Measurements from ENCODE around the gene AGAP6. TPM values are rescaled to one million over a fixed set of nuclear protein-coding genes. Genes with fewer than 3 reads are reported as not detected.
"Not testable (repeated sequence)": the region's sequence is repeated elsewhere in the genome, so short reads cannot be mapped to it uniquely, and the experiment has no call there.

AGAP6 gene
- total RNA-seq, 1 experiment from 2014 or later, result 16.7 TPM

DNA sequence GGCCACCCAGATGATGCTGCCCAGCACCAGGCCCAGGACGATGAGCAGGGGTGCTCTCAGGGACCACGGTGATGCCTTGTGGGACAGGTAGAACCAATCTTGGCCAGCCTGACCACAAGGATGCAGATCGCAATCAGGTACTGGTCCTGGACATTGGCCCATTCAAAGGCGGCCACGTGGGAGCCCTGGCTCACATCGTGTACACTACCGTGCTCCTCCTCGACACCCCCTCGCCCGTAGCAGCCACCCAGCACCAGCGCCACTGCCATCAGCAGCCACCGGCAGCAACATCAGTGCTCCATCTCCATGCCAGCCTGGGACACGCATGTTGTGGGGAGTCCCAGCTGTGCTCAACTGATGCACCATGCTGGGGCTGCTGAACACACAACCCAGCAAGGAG lies 39.0 kb downstream of the AGAP6 start:
- intact Hi-C loops (cut with micrococcal nuclease; ENCODE audit: unreplicated experiment), result no loop called here
- Histone ChIP-seq H3K36me3 (ENCODE audit: insufficient read depth, low read length, poor library complexity, severe bottlenecking) (no peaks in the 10 kb centered on the region), H3K4me3 (ENCODE audit: low read depth, low read length, poor library complexity, severe bottlenecking) (no peak overlapping the region), H3K9me3 (ENCODE audit: low read depth, low read length, poor library complexity, severe bottlenecking) (no peaks in the 10 kb centered on the region), H3K4me1 (ENCODE audit: insufficient read depth, low read length, poor library complexity, severe bottlenecking) (no peaks in the 10 kb centered on the region), H3K27ac (ENCODE audit: low read depth, low read length, poor library complexity, severe bottlenecking) (no peak overlapping the region), H3K27me3 (replicated peaks; ENCODE audit: insufficient read depth, low read depth, low read length, poor library complexity) (peaks cover 4% of the 10 kb centered on the region)
- no peak for DNase-seq (ENCODE audit: low spot score)
- ChIA-PET POLR2A (ENCODE audit: low non-redundant PET) (no interaction called here), CTCF (no interaction called here)
- TF ChIP-seq EZH2 (IDR thresholded peaks at IDR 0.05; ENCODE audit: borderline replicate concordance, low read depth, low read length, poor library complexity, severe bottlenecking), result no peak
- no peak for TF ChIP-seq CTCF (conservative IDR thresholded peaks at IDR 0.05; ENCODE audit: low read depth, low read length)
- no TSS peak for BruUV-seq (replicated peaks)

GRCh38 chr10:50033481-50033880 lies 45.3 kb downstream of the AGAP6 start:
- Histone ChIP-seq H3K4me3 (ENCODE audit: low read depth, low read length, poor library complexity, severe bottlenecking) (no peak overlapping the region), H3K27ac (ENCODE audit: low read depth, low read length, poor library complexity, severe bottlenecking) (no peak overlapping the region), H3K36me3 (ENCODE audit: insufficient read depth, low read length, poor library complexity, severe bottlenecking) (no peaks in the 10 kb centered on the region), H3K4me1 (ENCODE audit: insufficient read depth, low read length, poor library complexity, severe bottlenecking) (no peaks in the 10 kb centered on the region), H3K27me3 (replicated peaks; ENCODE audit: insufficient read depth, low read depth, low read length, poor library complexity) (peaks cover 12% of the 10 kb centered on the region), H3K9me3 (ENCODE audit: low read depth, low read length, poor library complexity, severe bottlenecking) (no peaks in the 10 kb centered on the region)
- DNase-seq (ENCODE audit: low spot score), result no peak
- ChIA-PET CTCF (no interaction called here), POLR2A (ENCODE audit: low non-redundant PET) (no interaction called here)
- intact Hi-C loops (cut with micrococcal nuclease; ENCODE audit: unreplicated experiment), result no loop called here
- BruUV-seq (replicated peaks), result no TSS peak
- TF ChIP-seq EZH2 (IDR thresholded peaks at IDR 0.05; ENCODE audit: borderline replicate concordance, low read depth, low read length, poor library complexity, severe bottlenecking) (no peak), CTCF (conservative IDR thresholded peaks at IDR 0.05; ENCODE audit: low read depth, low read length) (no peak)

GRCh38 chr10:50035337-50035736 lies 47.1 kb downstream of the AGAP6 start:
- H3K27ac ChIP-seq (ENCODE audit: low read depth, low read length, poor library complexity, severe bottlenecking); H3K9me3 ChIP-seq (ENCODE audit: low read depth, low read length, poor library complexity, severe bottlenecking); POLR2A ChIA-PET (ENCODE audit: low non-redundant PET); BruUV-seq (replicated peaks); CTCF ChIA-PET; intact Hi-C loops (cut with micrococcal nuclease; ENCODE audit: unreplicated experiment); H3K4me3 ChIP-seq (ENCODE audit: low read depth, low read length, poor library complexity, severe bottlenecking); H3K4me1 ChIP-seq (ENCODE audit: insufficient read depth, low read length, poor library complexity, severe bottlenecking); H3K36me3 ChIP-seq (ENCODE audit: insufficient read depth, low read length, poor library complexity, severe bottlenecking); DNase-seq (ENCODE audit: low spot score): not testable (repeated sequence)
- peaks cover 12% of the 10 kb centered on the region for H3K27me3 ChIP-seq (replicated peaks; ENCODE audit: insufficient read depth, low read depth, low read length, poor library complexity)

- intact Hi-C loops (cut with micrococcal nuclease; ENCODE audit: unreplicated experiment), result no loop called here
- Histone ChIP-seq H3K9me3 (ENCODE audit: low read depth, low read length, poor library complexity, severe bottlenecking) (no peaks in the 10 kb centered on the region), H3K27ac (ENCODE audit: low read depth, low read length, poor library complexity, severe bottlenecking) (no peak overlapping the region), H3K4me1 (ENCODE audit: insufficient read depth, low read length, poor library complexity, severe bottlenecking) (no peaks in the 10 kb centered on the region), H3K4me3 (ENCODE audit: low read depth, low read length, poor library complexity, severe bottlenecking) (no peak overlapping the region), H3K36me3 (ENCODE audit: insufficient read depth, low read length, poor library complexity, severe bottlenecking) (no peaks in the 10 kb centered on the region), H3K27me3 (replicated peaks; ENCODE audit: insufficient read depth, low read depth, low read length, poor library complexity) (peaks cover 5% of the 10 kb centered on the region)
- TF ChIP-seq EZH2 (IDR thresholded peaks at IDR 0.05; ENCODE audit: borderline replicate concordance, low read depth, low read length, poor library complexity, severe bottlenecking), result no peak
- TF ChIP-seq CTCF (conservative IDR thresholded peaks at IDR 0.05; ENCODE audit: low read depth, low read length), result no peak
- no TSS peak for BruUV-seq (replicated peaks)
- ChIA-PET POLR2A (ENCODE audit: low non-redundant PET) (no interaction called here), CTCF (no interaction called here)
- DNase-seq (ENCODE audit: low spot score), result no peak
These were observed 56.9 kb downstream of the AGAP6 start for GRCh38 chr10:50044941-50045664.

DNA sequence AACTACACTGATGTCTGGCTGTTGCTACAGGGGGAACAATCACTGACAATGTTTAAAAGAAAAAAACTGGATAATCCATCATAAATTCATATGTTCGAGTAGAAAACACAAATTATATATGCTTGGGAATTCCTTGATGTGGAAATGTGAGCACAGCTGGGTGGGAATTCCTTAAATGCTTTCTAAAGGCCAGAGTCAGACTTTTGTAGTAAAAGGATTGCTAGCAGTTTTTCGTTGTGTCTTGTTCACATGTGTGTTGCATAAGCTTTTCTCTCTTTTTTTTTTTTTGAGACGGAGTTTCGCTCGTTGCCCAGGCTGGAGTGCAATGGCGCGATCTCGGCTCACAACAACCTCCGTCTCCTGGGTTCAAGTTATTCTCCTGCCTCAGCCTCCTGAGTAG lies 58.3 kb downstream of the AGAP6 start:
- H3K9me3 ChIP-seq (ENCODE audit: low read depth, low read length, poor library complexity, severe bottlenecking); intact Hi-C loops (cut with micrococcal nuclease; ENCODE audit: unreplicated experiment); H3K4me1 ChIP-seq (ENCODE audit: insufficient read depth, low read length, poor library complexity, severe bottlenecking); H3K27ac ChIP-seq (ENCODE audit: low read depth, low read length, poor library complexity, severe bottlenecking); POLR2A ChIA-PET (ENCODE audit: low non-redundant PET); DNase-seq (ENCODE audit: low spot score); H3K4me3 ChIP-seq (ENCODE audit: low read depth, low read length, poor library complexity, severe bottlenecking); H3K27me3 ChIP-seq (replicated peaks; ENCODE audit: insufficient read depth, low read depth, low read length, poor library complexity); BruUV-seq (replicated peaks); H3K36me3 ChIP-seq (ENCODE audit: insufficient read depth, low read length, poor library complexity, severe bottlenecking); CTCF ChIA-PET: not testable (repeated sequence)
